ENCODE measurements around the gene DRD2.

DRD2 gene

GRCh38 chr11:113484223-113484622, 9.0 kb upstream of the DRD2 start:
- DNase-seq (ENCODE audit: low read depth in 2 of 2) = no peak

- no peak for DNase-seq (ENCODE audit: low read depth in 2 of 2)
Measured at GRCh38 chr11:113481672-113482071, 6.5 kb upstream of the DRD2 start.

- no peak for DNase-seq (ENCODE audit: low read depth in 2 of 2)
Measured at GRCh38 chr11:113481226-113481625, 6.0 kb upstream of the DRD2 start.

- no peak for DNase-seq (ENCODE audit: low read depth in 2 of 2)
Measured at GRCh38 chr11:113477321-113477720, 2.1 kb upstream of the DRD2 start.

GRCh38 chr11:113476553-113476952, 1.4 kb upstream of the DRD2 start:
- DNase-seq (ENCODE audit: low read depth in 2 of 2) = no peak

- DNase-seq (ENCODE audit: low read depth in 2 of 2) = peak; percentile 27 to 37
Measured at GRCh38 chr11:113474362-113475159, 637 bp downstream of the DRD2 start.

- no peak for DNase-seq (ENCODE audit: low read depth in 2 of 2)
Measured at GRCh38 chr11:113473983-113474361, 1.2 kb downstream of the DRD2 start.

GRCh38 chr11:113472471-113472870, 2.7 kb downstream of the DRD2 start:
- DNase-seq (ENCODE audit: low read depth in 2 of 2) = no peak

- DNase-seq (ENCODE audit: low read depth in 2 of 2) = no peak
Measured at GRCh38 chr11:113470233-113470632, 5.0 kb downstream of the DRD2 start.

GRCh38 chr11:113468726-113469345, 6.4 kb downstream of the DRD2 start:
- no peak for DNase-seq (ENCODE audit: low read depth in 2 of 2)

- no peak for DNase-seq (ENCODE audit: low read depth in 2 of 2)
Measured at GRCh38 chr11:113467545-113467944, 7.7 kb downstream of the DRD2 start.

GRCh38 chr11:113465786-113466185, 9.4 kb downstream of the DRD2 start:
- no peak for DNase-seq (ENCODE audit: low read depth in 2 of 2)

- no peak for DNase-seq (ENCODE audit: low read depth in 2 of 2)
Measured at GRCh38 chr11:113464416-113464815, 10.8 kb downstream of the DRD2 start.

- no peak for DNase-seq (ENCODE audit: low read depth in 2 of 2)
Measured at GRCh38 chr11:113462830-113463229, 12.4 kb downstream of the DRD2 start.

GRCh38 chr11:113461639-113462038, 13.6 kb downstream of the DRD2 start:
- DNase-seq (ENCODE audit: low read depth in 2 of 2) = no peak

- DNase-seq (ENCODE audit: low read depth in 2 of 2) = no peak
Measured at GRCh38 chr11:113460469-113460868, 14.7 kb downstream of the DRD2 start.

GRCh38 chr11:113458189-113458588, 17.0 kb downstream of the DRD2 start:
- no peak for DNase-seq (ENCODE audit: low read depth in 2 of 2)

- DNase-seq (ENCODE audit: low read depth in 2 of 2) = no peak
Measured at GRCh38 chr11:113457784-113458183, 17.4 kb downstream of the DRD2 start.

GRCh38 chr11:113454455-113454854, 20.7 kb downstream of the DRD2 start:
- no peak for DNase-seq (ENCODE audit: low read depth in 2 of 2)

GRCh38 chr11:113449743-113450142, 25.5 kb downstream of the DRD2 start:
- no peak for DNase-seq (ENCODE audit: low read depth in 2 of 2)

GRCh38 chr11:113448316-113448677, 26.9 kb downstream of the DRD2 start:
- DNase-seq (ENCODE audit: low read depth in 2 of 2) = no peak

- no peak for DNase-seq (ENCODE audit: low read depth in 2 of 2)
Measured at GRCh38 chr11:113447621-113448315, 27.4 kb downstream of the DRD2 start.

GRCh38 chr11:113446938-113447337, 28.3 kb downstream of the DRD2 start:
- no peak for DNase-seq (ENCODE audit: low read depth in 2 of 2)
